Measurements from ENCODE around the gene APBB2.

Gene APBB2

GRCh38 chr4:41236508-41236907, 22.2 kb upstream of the APBB2 start:
- Histone ChIP-seq H3K36me3 (ENCODE audit: control insufficient read depth, insufficient read depth, low read length) (no peaks in the 10 kb centered on the region), H3K4me1 (ENCODE audit: control insufficient read depth, insufficient read depth, low read length, poor library complexity, severe bottlenecking) (no peaks in the 10 kb centered on the region), H3K4me3 (ENCODE audit: extremely low read depth, insufficient read depth, low read length, poor library complexity, severe bottlenecking) (no peak overlapping the region), H3K9me3 (ENCODE audit: control insufficient read depth, low read length) (no peaks in the 10 kb centered on the region), H3K27ac (ENCODE audit: low read depth, low read length, severe bottlenecking) (no peak overlapping the region)
- no CpG with 5 or more reads among the region's 1 CpG for WGBS, 2 experiments (ENCODE audit: insufficient coverage in 2 of 2)

GRCh38 chr4:41236032-41236431, 21.7 kb upstream of the APBB2 start:
- WGBS, 2 experiments (ENCODE audit: insufficient coverage in 2 of 2) = 83 to 100% methylated on average over 1 of the region's 1 CpG
- no peak overlapping the region for H3K4me3 ChIP-seq (ENCODE audit: extremely low read depth, insufficient read depth, low read length, poor library complexity, severe bottlenecking)
- H3K36me3 ChIP-seq (ENCODE audit: control insufficient read depth, insufficient read depth, low read length) = no peaks in the 10 kb centered on the region

GRCh38 chr4:41232856-41233255, 18.5 kb upstream of the APBB2 start:
- no peaks in the 10 kb centered on the region for H3K4me1 ChIP-seq (ENCODE audit: control insufficient read depth, insufficient read depth, low read length, poor library complexity, severe bottlenecking)
- H3K9me3 ChIP-seq (ENCODE audit: control insufficient read depth, low read length) = no peaks in the 10 kb centered on the region
- no peak overlapping the region for H3K27ac ChIP-seq (ENCODE audit: low read depth, low read length, severe bottlenecking)
- H3K36me3 ChIP-seq (ENCODE audit: control insufficient read depth, insufficient read depth, low read length) = no peaks in the 10 kb centered on the region
- WGBS, 2 experiments (ENCODE audit: insufficient coverage in 2 of 2) = no CpG with 5 or more reads among the region's 3 CpGs
- no peak overlapping the region for H3K4me3 ChIP-seq (ENCODE audit: extremely low read depth, insufficient read depth, low read length, poor library complexity, severe bottlenecking)

More at GRCh38 chr4:41236032-41236431, 21.7 kb upstream of the APBB2 start:
- H3K27ac ChIP-seq (ENCODE audit: low read depth, low read length, severe bottlenecking) = no peak overlapping the region
- H3K9me3 ChIP-seq (ENCODE audit: control insufficient read depth, low read length) = no peaks in the 10 kb centered on the region
- H3K4me1 ChIP-seq (ENCODE audit: control insufficient read depth, insufficient read depth, low read length, poor library complexity, severe bottlenecking) = no peaks in the 10 kb centered on the region

- H3K9me3 ChIP-seq (ENCODE audit: control insufficient read depth, low read length) = no peaks in the 10 kb centered on the region
- H3K27ac ChIP-seq (ENCODE audit: low read depth, low read length, severe bottlenecking) = no peak overlapping the region
- no peak overlapping the region for H3K4me3 ChIP-seq (ENCODE audit: extremely low read depth, insufficient read depth, low read length, poor library complexity, severe bottlenecking)
- WGBS, 2 experiments (ENCODE audit: insufficient coverage in 2 of 2) = 68 to 73% methylated on average over 5 of the region's 5 CpGs
- H3K4me1 ChIP-seq (ENCODE audit: control insufficient read depth, insufficient read depth, low read length, poor library complexity, severe bottlenecking) = no peaks in the 10 kb centered on the region
- H3K36me3 ChIP-seq (ENCODE audit: control insufficient read depth, insufficient read depth, low read length) = no peaks in the 10 kb centered on the region
These were observed 18.1 kb upstream of the APBB2 start for GRCh38 chr4:41232406-41232805.

- Histone ChIP-seq H3K4me3 (ENCODE audit: extremely low read depth, insufficient read depth, low read length, poor library complexity, severe bottlenecking) (no peak overlapping the region), H3K36me3 (ENCODE audit: control insufficient read depth, insufficient read depth, low read length) (no peaks in the 10 kb centered on the region), H3K27ac (ENCODE audit: low read depth, low read length, severe bottlenecking) (no peak overlapping the region), H3K4me1 (ENCODE audit: control insufficient read depth, insufficient read depth, low read length, poor library complexity, severe bottlenecking) (no peaks in the 10 kb centered on the region), H3K9me3 (ENCODE audit: control insufficient read depth, low read length) (no peaks in the 10 kb centered on the region)
- 82 to 87% methylated on average over 3 to 4 of the region's 4 CpGs for WGBS, 2 experiments (ENCODE audit: insufficient coverage in 2 of 2)
These were observed 13.6 kb upstream of the APBB2 start for GRCh38 chr4:41227902-41228301.

GRCh38 chr4:41221850-41222645, 7.7 kb upstream of the APBB2 start:
- H3K4me3 ChIP-seq (ENCODE audit: extremely low read depth, insufficient read depth, low read length, poor library complexity, severe bottlenecking) = no peak overlapping the region
- WGBS, 2 experiments (ENCODE audit: insufficient coverage in 2 of 2) = 60 to 83% methylated on average over 1 to 2 of the region's 4 CpGs
- no peaks in the 10 kb centered on the region for H3K36me3 ChIP-seq (ENCODE audit: control insufficient read depth, insufficient read depth, low read length)
- no peaks in the 10 kb centered on the region for H3K9me3 ChIP-seq (ENCODE audit: control insufficient read depth, low read length)
- H3K27ac ChIP-seq (ENCODE audit: low read depth, low read length, severe bottlenecking) = no peak overlapping the region
- H3K4me1 ChIP-seq (ENCODE audit: control insufficient read depth, insufficient read depth, low read length, poor library complexity, severe bottlenecking) = peaks cover 3% of the 10 kb centered on the region

GRCh38 chr4:41219421-41219950, 5.1 kb upstream of the APBB2 start:
- no peak overlapping the region for H3K4me3 ChIP-seq (ENCODE audit: extremely low read depth, insufficient read depth, low read length, poor library complexity, severe bottlenecking)
- H3K27ac ChIP-seq (ENCODE audit: low read depth, low read length, severe bottlenecking) = no peak overlapping the region
- H3K4me1 ChIP-seq (ENCODE audit: control insufficient read depth, insufficient read depth, low read length, poor library complexity, severe bottlenecking) = peaks cover 8% of the 10 kb centered on the region
- WGBS, 2 experiments (ENCODE audit: insufficient coverage in 2 of 2) = 82 to 83% methylated on average over 1 to 2 of the region's 3 CpGs
- H3K9me3 ChIP-seq (ENCODE audit: control insufficient read depth, low read length) = no peaks in the 10 kb centered on the region
- H3K36me3 ChIP-seq (ENCODE audit: control insufficient read depth, insufficient read depth, low read length) = no peaks in the 10 kb centered on the region

- H3K36me3 ChIP-seq (ENCODE audit: control insufficient read depth, insufficient read depth, low read length) = no peaks in the 10 kb centered on the region
- no peak overlapping the region for H3K4me3 ChIP-seq (ENCODE audit: extremely low read depth, insufficient read depth, low read length, poor library complexity, severe bottlenecking)
- H3K4me1 ChIP-seq (ENCODE audit: control insufficient read depth, insufficient read depth, low read length, poor library complexity, severe bottlenecking) = peaks cover 8% of the 10 kb centered on the region
- no peaks in the 10 kb centered on the region for H3K9me3 ChIP-seq (ENCODE audit: control insufficient read depth, low read length)
- no peak overlapping the region for H3K27ac ChIP-seq (ENCODE audit: low read depth, low read length, severe bottlenecking)
- 87 to 100% methylated on average over 2 of the region's 3 CpGs for WGBS, 2 experiments (ENCODE audit: insufficient coverage in 2 of 2)
These were observed 4.4 kb upstream of the APBB2 start for GRCh38 chr4:41218703-41219102.

- Histone ChIP-seq H3K27ac (ENCODE audit: low read depth, low read length, severe bottlenecking) (no peak overlapping the region), H3K36me3 (ENCODE audit: control insufficient read depth, insufficient read depth, low read length) (no peaks in the 10 kb centered on the region), H3K4me1 (ENCODE audit: control insufficient read depth, insufficient read depth, low read length, poor library complexity, severe bottlenecking) (peaks cover 8% of the 10 kb centered on the region), H3K4me3 (ENCODE audit: extremely low read depth, insufficient read depth, low read length, poor library complexity, severe bottlenecking) (no peak overlapping the region), H3K9me3 (ENCODE audit: control insufficient read depth, low read length) (no peaks in the 10 kb centered on the region)
- 92 to 100% methylated on average over 1 to 2 of the region's 2 CpGs for WGBS, 2 experiments (ENCODE audit: insufficient coverage in 2 of 2)
These were observed 3.0 kb upstream of the APBB2 start for GRCh38 chr4:41217374-41217773.

- Histone ChIP-seq H3K4me3 (ENCODE audit: extremely low read depth, insufficient read depth, low read length, poor library complexity, severe bottlenecking) (peak overlapping the region; percentile 55), H3K27ac (ENCODE audit: low read depth, low read length, severe bottlenecking) (no peak overlapping the region), H3K4me1 (ENCODE audit: control insufficient read depth, insufficient read depth, low read length, poor library complexity, severe bottlenecking) (peaks cover 8% of the 10 kb centered on the region), H3K36me3 (ENCODE audit: control insufficient read depth, insufficient read depth, low read length) (no peaks in the 10 kb centered on the region), H3K9me3 (ENCODE audit: control insufficient read depth, low read length) (no peaks in the 10 kb centered on the region)
- WGBS, 2 experiments (ENCODE audit: insufficient coverage in 2 of 2) = no CpG with 5 or more reads among the region's 2 CpGs
These were observed 2.6 kb upstream of the APBB2 start for GRCh38 chr4:41217020-41217333.

- peak overlapping the region; percentile 85 for H3K27ac ChIP-seq (ENCODE audit: low read depth, low read length, severe bottlenecking)
- H3K4me3 ChIP-seq (ENCODE audit: extremely low read depth, insufficient read depth, low read length, poor library complexity, severe bottlenecking) = peak overlapping the region; percentile 55
- H3K36me3 ChIP-seq (ENCODE audit: control insufficient read depth, insufficient read depth, low read length) = no peaks in the 10 kb centered on the region
- peaks cover 8% of the 10 kb centered on the region for H3K4me1 ChIP-seq (ENCODE audit: control insufficient read depth, insufficient read depth, low read length, poor library complexity, severe bottlenecking)
- 0 to 1% methylated on average over 27 of the region's 59 CpGs for WGBS, 2 experiments (ENCODE audit: insufficient coverage in 2 of 2)
- H3K9me3 ChIP-seq (ENCODE audit: control insufficient read depth, low read length) = no peaks in the 10 kb centered on the region
These were observed 2.1 kb upstream of the APBB2 start for GRCh38 chr4:41216294-41217019.

Data from mesodermal cell (in vitro differentiated cells).